A549 (cell line): ENCODE data around the gene MAN1C1. TPM values are rescaled to one million over a fixed set of nuclear protein-coding genes. Genes with fewer than 3 reads are reported as not detected.
A peak's percentile ranks its signal among the peaks of the same experiment; 100 is the strongest.

Experiments used
- ATAC-seq, 2 experiments: fragments of 200-7000 bp in 1 of 2; fragments of >200 bp in 1 of 2; cut with Nextera tagmentation in 1 of 2; cut with Tn5 transposase in 1 of 2; 3 replicates each; pipeline versions ENCODE4 v1.8.0 to v1.9.1; 2018 to 2020; ENCODE audit warnings: mild to moderate bottlenecking in 1 of 2, moderate library complexity in 1 of 2
- CTCF ChIA-PET: fragments of 300-600 bp; sonication (Branson Sonifier 250); formaldehyde crosslinking; extraction: SDS; loops from one replicate; lab custom pipeline; 2021; ENCODE audit warnings: antibody characterized with exemption, inconsistent platforms; lab: Yijun Ruan, JAX
- POLR2A ChIA-PET: fragments of 350-600 bp; formaldehyde crosslinking; extraction: SDS; loops from one replicate; lab custom pipeline; 2021; ENCODE audit warnings: antibody characterized with exemption, inconsistent platforms; lab: Yijun Ruan, JAX
- DNase-seq, 2 experiments: peaks; one replicate each; pipeline versions ENCODE4 v3.0.0 to v3.0.0-alpha.2; 2011 to 2016; ENCODE audit warnings: low read depth in 1 of 2, low spot score in 1 of 2
- FAIRE-seq: peaks from 2 replicates; lab custom pipeline; 2011; peaks lifted over from hg19 to GRCh38; lab: Jason Lieb, UNC
- H3K27ac ChIP-seq, 2 experiments: fragments of >200 bp; sonication (Bioruptor Twin); formaldehyde crosslinking; 3 replicates each; pipeline ENCODE4 v1.5.1; 2016 to 2017
- H3K4me1 ChIP-seq: fragments of >200 bp; sonication (Bioruptor Twin); formaldehyde crosslinking; 3 replicates; pipeline ENCODE4 v1.6.1; 2016
- H3K4me2 ChIP-seq: fragments of >200 bp; sonication (Bioruptor Twin); formaldehyde crosslinking; 3 replicates; pipeline ENCODE4 v1.6.1; 2016
- H3K4me3 ChIP-seq: fragments of >200 bp; sonication (Bioruptor Twin); formaldehyde crosslinking; 3 replicates; pipeline ENCODE4 v1.5.1; 2016
- H3K9me3 ChIP-seq: fragments of >200 bp; sonication (Bioruptor Twin); formaldehyde crosslinking; 3 replicates; pipeline ENCODE4 v1.6.1; 2016
- CTCF ChIP-seq: fragments of >200 bp; sonication (Bioruptor Twin); formaldehyde crosslinking; IDR thresholded peaks from 3 replicates; pipeline ENCODE4 v1.5.1; 2016
- FOXS1 ChIP-seq: fragments of 250-450 bp; sonication (Bioruptor Pico); IDR thresholded peaks from 2 replicates; pipeline ENCODE4 v1.5.0; 2020; ENCODE audit warnings: mild to moderate bottlenecking, moderate library complexity
- HDAC2 ChIP-seq: fragments of 200-600 bp; sonication (generic); IDR thresholded peaks from 2 replicates; pipeline ENCODE4 v1.6.1; 2016
- MAFK ChIP-seq: fragments of 450-650 bp; IDR thresholded peaks from 2 replicates; pipeline ENCODE4 v1.6.1; 2014; ENCODE audit not compliant: partially characterized antibody
- MYC ChIP-seq: IDR thresholded peaks from 2 replicates; pipeline ENCODE4 v1.6.1; 2012; ENCODE audit warnings: mild to moderate bottlenecking, inconsistent platforms, low read length, improper control_type of control experiment, borderline replicate concordance
- RAD21 ChIP-seq, 2 experiments: fragments of >200 bp in 1 of 2; sonication (Bioruptor Twin) in 1 of 2; formaldehyde crosslinking in 1 of 2; IDR thresholded peaks in 1 of 2; conservative IDR thresholded peaks in 1 of 2; 2 replicates in 1 of 2; 3 replicates in 1 of 2; pipeline ENCODE4 v1.6.1; 2012 to 2018; ENCODE audit warnings: inconsistent platforms in 1 of 2
- REST ChIP-seq: fragments of 200-600 bp; sonication (generic); IDR thresholded peaks from 2 replicates; pipeline ENCODE4 v1.6.1; 2016; ENCODE audit warnings: antibody characterized with exemption, mild to moderate bottlenecking, moderate library complexity
- SMC3 ChIP-seq: fragments of >200 bp; sonication (Bioruptor Twin); formaldehyde crosslinking; IDR thresholded peaks from 3 replicates; pipeline ENCODE4 v1.6.1; 2018; ENCODE audit warnings: inconsistent platforms
- TFCP2L1 ChIP-seq: fragments of 250-450 bp; sonication (Bioruptor Pico); IDR thresholded peaks from 2 replicates; pipeline ENCODE4 v1.5.0; 2021; ENCODE audit warnings: mild to moderate bottlenecking
- TP53 ChIP-seq: fragments of 250-450 bp; sonication (Bioruptor Pico); IDR thresholded peaks from 2 replicates; pipeline ENCODE4 v1.5.0; 2021; ENCODE audit warnings: mild to moderate bottlenecking, moderate library complexity
- ZNF302 ChIP-seq: fragments of 250-450 bp; sonication (Bioruptor Pico); IDR thresholded peaks from 2 replicates; pipeline ENCODE4 v1.9.0; 2021; ENCODE audit warnings: inconsistent platforms, mild to moderate bottlenecking, moderate library complexity
- WGBS: methylation state at CpG from one replicate; pipeline ENCODE4 v1.1.6; 2017; ENCODE audit errors: missing lambda C conversion rate; 5-methylcytosine and 5-hydroxymethylcytosine counted together
- polyA plus RNA-seq, 4 experiments: library from polyadenylated mRNA; depleted of rRNA in 3 of 4; stranded (reverse); fragments of >200 nt; fragmentation: RNase III in 1 of 4; extraction: RNeasy Plus Mini Kit Qiagen cat#74134 plus additional on column Dnase treatment in 1 of 4; gene quantifications; 2 replicates in 3 of 4; 3 replicates in 1 of 4; pipeline ENCODE4 v1.2.3, GENCODE V29; 2011 to 2017
- TF ChIP-seq, protein P1 (sequence below): fragments of >200 bp; sonication (Bioruptor Twin); formaldehyde crosslinking; IDR thresholded peaks from 3 replicates; pipeline ENCODE4 v1.6.1; 2016

MAN1C1 gene
- polyA plus RNA-seq, 2 of the 4 experiments (the other 2 are of a cell fraction) = 0.22 to 0.27 TPM

- Histone ChIP-seq H3K9me3 (no peaks in the 10 kb centered on the region), H3K4me1 (0 out of 3 replicates have a peak, but pooled peaks cover 4% of the 10 kb centered on the region), H3K4me2 (no peak overlapping the region), H3K27ac (no peak overlapping the region), H3K4me3 (no peak overlapping the region)
- no peak for ATAC-seq
- ChIA-PET POLR2A (no interaction called here), CTCF (interaction anchor here (0.6 to 2.2 kb wide), 13 partner anchors 9 to 192 kb away, joined by 3 to 8 read pairs (median 3); no protein-coding TSS in a partner anchor)
- no peak for FAIRE-seq
- DNase-seq = no peak
- no peak for TF ChIP-seq HDAC2
- TF ChIP-seq, protein P1, sequence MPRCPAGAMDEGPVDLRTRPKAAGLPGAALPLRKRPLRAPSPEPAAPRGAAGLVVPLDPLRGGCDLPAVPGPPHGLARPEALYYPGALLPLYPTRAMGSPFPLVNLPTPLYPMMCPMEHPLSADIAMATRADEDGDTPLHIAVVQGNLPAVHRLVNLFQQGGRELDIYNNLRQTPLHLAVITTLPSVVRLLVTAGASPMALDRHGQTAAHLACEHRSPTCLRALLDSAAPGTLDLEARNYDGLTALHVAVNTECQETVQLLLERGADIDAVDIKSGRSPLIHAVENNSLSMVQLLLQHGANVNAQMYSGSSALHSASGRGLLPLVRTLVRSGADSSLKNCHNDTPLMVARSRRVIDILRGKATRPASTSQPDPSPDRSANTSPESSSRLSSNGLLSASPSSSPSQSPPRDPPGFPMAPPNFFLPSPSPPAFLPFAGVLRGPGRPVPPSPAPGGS = no peak
- no peak for TF ChIP-seq MAFK
- no peak for TF ChIP-seq TP53 (CRISPR knock-in tag)
- TF ChIP-seq FOXS1 (CRISPR knock-in tag) = no peak
- TF ChIP-seq REST = no peak
- no peak for TF ChIP-seq MYC
- TF ChIP-seq ZNF302 (CRISPR knock-in tag) = no peak
- 88% methylated on average over 4 of the region's 4 CpGs for WGBS
Measured at GRCh38 chr1:25618433-25618808, 1.8 kb downstream of the MAN1C1 start.

DNA sequence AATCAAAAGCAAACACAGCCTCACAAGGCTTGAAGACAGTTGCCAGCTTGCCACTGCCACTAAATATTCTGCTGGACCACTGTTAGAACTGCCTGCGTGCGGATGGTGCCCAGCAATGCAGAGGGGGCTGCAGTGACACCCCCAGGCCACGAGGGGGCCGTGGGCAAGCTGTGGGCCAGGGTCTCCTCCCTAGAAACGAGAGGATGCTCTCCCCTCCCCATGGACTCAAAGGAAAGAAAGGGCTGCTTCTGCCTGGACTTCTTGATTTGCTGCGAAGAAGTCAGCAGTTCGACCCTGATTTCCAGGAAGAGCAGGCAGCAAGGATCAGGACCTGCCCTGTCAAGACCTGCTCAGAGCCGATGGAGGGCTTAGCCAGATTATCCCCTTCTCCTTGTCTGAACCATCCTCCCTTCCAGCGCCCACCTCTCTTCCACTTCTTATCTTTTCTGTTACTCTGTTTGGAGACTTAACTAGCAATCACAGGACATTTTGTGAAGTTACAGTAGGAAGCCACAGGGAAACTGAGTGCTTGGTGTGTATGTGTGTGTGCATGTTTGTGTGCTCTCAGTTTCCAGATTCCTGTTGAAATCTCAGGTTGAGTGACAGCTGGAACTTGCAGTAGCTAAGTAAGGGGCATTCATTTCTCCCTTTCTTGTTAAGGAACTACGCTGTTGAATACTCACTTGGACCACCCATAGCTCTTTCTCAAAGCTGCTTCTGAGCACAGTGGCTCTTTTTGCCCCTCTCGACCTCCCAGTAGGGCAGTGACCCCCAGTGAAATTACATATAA, 2.7 kb downstream of the MAN1C1 start:
- POLR2A ChIA-PET = no interaction called here

More for the DNA sequence above, 2.7 kb downstream of the MAN1C1 start:
- H3K4me3 ChIP-seq = no peak overlapping the region
- FAIRE-seq = no peak
- TF ChIP-seq TFCP2L1 (CRISPR knock-in tag) (no peak), TP53 (CRISPR knock-in tag) (no peak), CTCF (0 out of 3 replicates have a peak, but pooled peaks have one; percentile 16), RAD21 (conservative IDR thresholded peaks at IDR 0.05 in 1 of 2, IDR thresholded peaks at IDR 0.05 in 1 of 2) (no peak), SMC3 (peak; percentile 34; the same call in 2 of the 3 replicates)
- no peak for DNase-seq
- WGBS = 54% methylated on average over 6 of the region's 11 CpGs
- ATAC-seq = peak in 1 of 2 experiments; percentile 30; a peak in 3 of 6 replicates
- H3K4me1 ChIP-seq = 0 out of 3 replicates have a peak, but pooled peaks cover 4% of the 10 kb centered on the region
- H3K4me2 ChIP-seq = no peak overlapping the region
- no peaks in the 10 kb centered on the region for H3K9me3 ChIP-seq
- H3K27ac ChIP-seq = no peak overlapping the region
- CTCF ChIA-PET = interaction anchor here (0.6 to 2.2 kb wide), 14 partner anchors 9 to 191 kb away, joined by 3 to 9 read pairs (median 3); no protein-coding TSS in a partner anchor
